ENCODE results near the gene SDK1. TPM values are rescaled to one million over a fixed set of nuclear protein-coding genes. Genes with fewer than 3 reads are reported as not detected.

Gene SDK1
- total and polyA plus RNA-seq, 4 donors = 0.12 to 0.47 (median 0.36) TPM

DNA sequence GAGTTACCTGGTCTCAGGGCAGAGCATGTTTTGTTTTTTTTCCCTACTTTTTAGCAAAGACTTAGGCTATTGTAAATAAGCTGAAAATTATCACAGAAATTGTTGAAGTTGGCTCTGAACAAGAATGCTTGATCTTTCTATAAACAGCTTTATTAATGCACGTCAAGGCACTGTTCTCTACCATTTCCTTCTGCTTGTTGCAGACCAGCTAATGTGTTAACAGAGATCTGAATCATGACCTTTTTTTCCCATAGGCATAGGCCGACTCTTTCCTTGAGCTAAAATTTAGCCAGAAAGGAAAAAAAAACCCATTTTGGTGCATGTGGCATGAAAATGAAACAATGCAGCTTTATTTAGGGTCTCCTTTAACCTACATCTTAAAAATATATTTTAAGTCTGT is 248.5 kb downstream of the SDK1 start:
- no peaks in the 10 kb centered on the region for H3K36me3 ChIP-seq (ENCODE audit: control insufficient read depth in 4 of 4, insufficient read depth in 3 of 4, low read depth in 1 of 4, low read length in 3 of 4)
- 63% methylated on average over 2 of the region's 2 CpGs for WGBS
- no peak for TF ChIP-seq NR2F2 (IDR thresholded peaks at IDR 0.05)
- no peak for TF ChIP-seq TAF1 (conservative IDR thresholded peaks at IDR 0.05)
- TF ChIP-seq, protein P1, sequence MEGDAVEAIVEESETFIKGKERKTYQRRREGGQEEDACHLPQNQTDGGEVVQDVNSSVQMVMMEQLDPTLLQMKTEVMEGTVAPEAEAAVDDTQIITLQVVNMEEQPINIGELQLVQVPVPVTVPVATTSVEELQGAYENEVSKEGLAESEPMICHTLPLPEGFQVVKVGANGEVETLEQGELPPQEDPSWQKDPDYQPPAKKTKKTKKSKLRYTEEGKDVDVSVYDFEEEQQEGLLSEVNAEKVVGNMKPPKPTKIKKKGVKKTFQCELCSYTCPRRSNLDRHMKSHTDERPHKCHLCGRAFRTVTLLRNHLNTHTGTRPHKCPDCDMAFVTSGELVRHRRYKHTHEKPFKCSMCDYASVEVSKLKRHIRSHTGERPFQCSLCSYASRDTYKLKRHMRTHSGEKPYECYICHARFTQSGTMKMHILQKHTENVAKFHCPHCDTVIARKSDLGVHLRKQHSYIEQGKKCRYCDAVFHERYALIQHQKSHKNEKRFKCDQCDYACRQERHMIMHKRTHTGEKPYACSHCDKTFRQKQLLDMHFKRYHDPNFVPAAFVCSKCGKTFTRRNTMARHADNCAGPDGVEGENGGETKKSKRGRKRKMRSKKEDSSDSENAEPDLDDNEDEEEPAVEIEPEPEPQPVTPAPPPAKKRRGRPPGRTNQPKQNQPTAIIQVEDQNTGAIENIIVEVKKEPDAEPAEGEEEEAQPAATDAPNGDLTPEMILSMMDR (IDR thresholded peaks at IDR 0.05; ENCODE audit: low read depth, low read length, missing input control) = no peak
- TF ChIP-seq RAD21 (IDR thresholded peaks at IDR 0.05) = no peak
- H3K4me1 ChIP-seq (ENCODE audit: control insufficient read depth in 4 of 4, insufficient read depth in 4 of 4, low read length in 3 of 4) = no peaks in the 10 kb centered on the region
- no peak overlapping the region for H3K9ac ChIP-seq (ENCODE audit: low read depth in 1 of 2, low read length in 2 of 2)
- H3K27ac ChIP-seq (ENCODE audit: low read depth in 1 of 2, low read length in 2 of 2) = no peak overlapping the region
- DNase-seq (ENCODE audit: low spot score) = no peak
- H3K27me3 ChIP-seq (ENCODE audit: control insufficient read depth in 4 of 4, insufficient read depth in 4 of 4, low read length in 3 of 4) = no peaks in the 10 kb centered on the region
- H3K4me3 ChIP-seq (ENCODE audit: low read depth in 1 of 3, low read length in 3 of 3) = no peak overlapping the region
- H3K9me3 ChIP-seq (ENCODE audit: control insufficient read depth in 4 of 4, low read length in 3 of 4) = peaks cover 0 to 7% (median under 1%) of the 10 kb centered on the region in 4 donors

DNA sequence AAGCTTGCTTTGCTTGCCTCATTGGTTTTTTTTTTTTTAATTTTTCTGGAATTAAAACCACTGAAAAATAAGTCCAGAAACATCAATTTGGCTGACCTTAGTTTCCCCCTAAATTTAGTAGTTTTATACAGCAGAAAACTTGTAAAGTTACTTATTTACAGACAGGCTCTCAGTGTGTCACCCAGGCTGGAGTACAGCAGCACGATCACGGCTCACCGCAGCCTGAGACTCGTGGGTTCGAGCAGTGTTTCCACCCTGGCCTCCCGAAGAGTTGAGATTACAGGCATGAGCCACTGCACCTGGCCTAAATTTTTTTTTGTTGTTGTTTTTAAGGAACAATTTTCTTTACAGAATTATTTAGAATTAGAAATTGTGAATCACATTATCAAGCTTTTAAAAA is 250.5 kb downstream of the SDK1 start:
- Histone ChIP-seq H3K27ac (ENCODE audit: low read depth in 1 of 2, low read length in 2 of 2) (no peak overlapping the region), H3K4me1 (ENCODE audit: control insufficient read depth in 4 of 4, insufficient read depth in 4 of 4, low read length in 3 of 4) (no peaks in the 10 kb centered on the region), H3K4me3 (ENCODE audit: low read depth in 1 of 3, low read length in 3 of 3) (no peak overlapping the region), H3K36me3 (ENCODE audit: control insufficient read depth in 4 of 4, insufficient read depth in 3 of 4, low read depth in 1 of 4, low read length in 3 of 4) (no peaks in the 10 kb centered on the region), H3K9ac (ENCODE audit: low read depth in 1 of 2, low read length in 2 of 2) (no peak overlapping the region), H3K9me3 (ENCODE audit: control insufficient read depth in 4 of 4, low read length in 3 of 4) (peaks cover 0 to 7% (median under 1%) of the 10 kb centered on the region in 4 donors), H3K27me3 (ENCODE audit: control insufficient read depth in 4 of 4, insufficient read depth in 4 of 4, low read length in 3 of 4) (no peaks in the 10 kb centered on the region)
- TF ChIP-seq GABPA (IDR thresholded peaks at IDR 0.05 in 1 of 2, conservative IDR thresholded peaks at IDR 0.05 in 1 of 2) = no peak
- no peak for TF ChIP-seq FOXA1 (IDR thresholded peaks at IDR 0.05)
- no peak for TF ChIP-seq JUND (IDR thresholded peaks at IDR 0.05)
- TF ChIP-seq RAD21 (IDR thresholded peaks at IDR 0.05) = no peak
- no peak for TF ChIP-seq YY1 (IDR thresholded peaks at IDR 0.05)
- TF ChIP-seq, protein P2, sequence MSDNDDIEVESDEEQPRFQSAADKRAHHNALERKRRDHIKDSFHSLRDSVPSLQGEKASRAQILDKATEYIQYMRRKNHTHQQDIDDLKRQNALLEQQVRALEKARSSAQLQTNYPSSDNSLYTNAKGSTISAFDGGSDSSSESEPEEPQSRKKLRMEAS (IDR thresholded peaks at IDR 0.05) = no peak
- TF ChIP-seq HNF4A (conservative IDR thresholded peaks at IDR 0.05) = no peak
- no peak for TF ChIP-seq NR2F2 (IDR thresholded peaks at IDR 0.05)
- no peak for TF ChIP-seq SP1 (IDR thresholded peaks at IDR 0.05)
- TF ChIP-seq EGR1 (IDR thresholded peaks at IDR 0.05; ENCODE audit: low read depth in 2 of 2) = no peak
- TF ChIP-seq TAF1 (conservative IDR thresholded peaks at IDR 0.05) = no peak
- no peak for TF ChIP-seq HNF4G (IDR thresholded peaks at IDR 0.05)
- TF ChIP-seq, protein P1 (IDR thresholded peaks at IDR 0.05; ENCODE audit: low read depth, low read length, missing input control) = no peak
- TF ChIP-seq, protein P3, sequence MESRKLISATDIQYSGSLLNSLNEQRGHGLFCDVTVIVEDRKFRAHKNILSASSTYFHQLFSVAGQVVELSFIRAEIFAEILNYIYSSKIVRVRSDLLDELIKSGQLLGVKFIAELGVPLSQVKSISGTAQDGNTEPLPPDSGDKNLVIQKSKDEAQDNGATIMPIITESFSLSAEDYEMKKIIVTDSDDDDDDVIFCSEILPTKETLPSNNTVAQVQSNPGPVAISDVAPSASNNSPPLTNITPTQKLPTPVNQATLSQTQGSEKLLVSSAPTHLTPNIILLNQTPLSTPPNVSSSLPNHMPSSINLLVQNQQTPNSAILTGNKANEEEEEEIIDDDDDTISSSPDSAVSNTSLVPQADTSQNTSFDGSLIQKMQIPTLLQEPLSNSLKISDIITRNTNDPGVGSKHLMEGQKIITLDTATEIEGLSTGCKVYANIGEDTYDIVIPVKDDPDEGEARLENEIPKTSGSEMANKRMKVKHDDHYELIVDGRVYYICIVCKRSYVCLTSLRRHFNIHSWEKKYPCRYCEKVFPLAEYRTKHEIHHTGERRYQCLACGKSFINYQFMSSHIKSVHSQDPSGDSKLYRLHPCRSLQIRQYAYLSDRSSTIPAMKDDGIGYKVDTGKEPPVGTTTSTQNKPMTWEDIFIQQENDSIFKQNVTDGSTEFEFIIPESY (IDR thresholded peaks at IDR 0.05) = no peak
- TF ChIP-seq, protein P4, sequence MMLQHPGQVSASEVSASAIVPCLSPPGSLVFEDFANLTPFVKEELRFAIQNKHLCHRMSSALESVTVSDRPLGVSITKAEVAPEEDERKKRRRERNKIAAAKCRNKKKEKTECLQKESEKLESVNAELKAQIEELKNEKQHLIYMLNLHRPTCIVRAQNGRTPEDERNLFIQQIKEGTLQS (IDR thresholded peaks at IDR 0.05) = no peak
- no peak for TF ChIP-seq RXRA (IDR thresholded peaks at IDR 0.05)
- TF ChIP-seq, protein P5, sequence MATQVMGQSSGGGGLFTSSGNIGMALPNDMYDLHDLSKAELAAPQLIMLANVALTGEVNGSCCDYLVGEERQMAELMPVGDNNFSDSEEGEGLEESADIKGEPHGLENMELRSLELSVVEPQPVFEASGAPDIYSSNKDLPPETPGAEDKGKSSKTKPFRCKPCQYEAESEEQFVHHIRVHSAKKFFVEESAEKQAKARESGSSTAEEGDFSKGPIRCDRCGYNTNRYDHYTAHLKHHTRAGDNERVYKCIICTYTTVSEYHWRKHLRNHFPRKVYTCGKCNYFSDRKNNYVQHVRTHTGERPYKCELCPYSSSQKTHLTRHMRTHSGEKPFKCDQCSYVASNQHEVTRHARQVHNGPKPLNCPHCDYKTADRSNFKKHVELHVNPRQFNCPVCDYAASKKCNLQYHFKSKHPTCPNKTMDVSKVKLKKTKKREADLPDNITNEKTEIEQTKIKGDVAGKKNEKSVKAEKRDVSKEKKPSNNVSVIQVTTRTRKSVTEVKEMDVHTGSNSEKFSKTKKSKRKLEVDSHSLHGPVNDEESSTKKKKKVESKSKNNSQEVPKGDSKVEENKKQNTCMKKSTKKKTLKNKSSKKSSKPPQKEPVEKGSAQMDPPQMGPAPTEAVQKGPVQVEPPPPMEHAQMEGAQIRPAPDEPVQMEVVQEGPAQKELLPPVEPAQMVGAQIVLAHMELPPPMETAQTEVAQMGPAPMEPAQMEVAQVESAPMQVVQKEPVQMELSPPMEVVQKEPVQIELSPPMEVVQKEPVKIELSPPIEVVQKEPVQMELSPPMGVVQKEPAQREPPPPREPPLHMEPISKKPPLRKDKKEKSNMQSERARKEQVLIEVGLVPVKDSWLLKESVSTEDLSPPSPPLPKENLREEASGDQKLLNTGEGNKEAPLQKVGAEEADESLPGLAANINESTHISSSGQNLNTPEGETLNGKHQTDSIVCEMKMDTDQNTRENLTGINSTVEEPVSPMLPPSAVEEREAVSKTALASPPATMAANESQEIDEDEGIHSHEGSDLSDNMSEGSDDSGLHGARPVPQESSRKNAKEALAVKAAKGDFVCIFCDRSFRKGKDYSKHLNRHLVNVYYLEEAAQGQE (IDR thresholded peaks at IDR 0.05) = no peak
- WGBS = 82% methylated on average over 6 of the region's 6 CpGs
- DNase-seq (ENCODE audit: low spot score) = no peak

All from liver (tissue), 9 donors.